ENCODE results near the gene RSAD1. TPM values are rescaled to one million over a fixed set of nuclear protein-coding genes. Genes with fewer than 3 reads are reported as not detected.

RSAD1 gene
- total RNA-seq, 2 donors from 2014 or later, result 26.6 to 35.8 TPM

DNA sequence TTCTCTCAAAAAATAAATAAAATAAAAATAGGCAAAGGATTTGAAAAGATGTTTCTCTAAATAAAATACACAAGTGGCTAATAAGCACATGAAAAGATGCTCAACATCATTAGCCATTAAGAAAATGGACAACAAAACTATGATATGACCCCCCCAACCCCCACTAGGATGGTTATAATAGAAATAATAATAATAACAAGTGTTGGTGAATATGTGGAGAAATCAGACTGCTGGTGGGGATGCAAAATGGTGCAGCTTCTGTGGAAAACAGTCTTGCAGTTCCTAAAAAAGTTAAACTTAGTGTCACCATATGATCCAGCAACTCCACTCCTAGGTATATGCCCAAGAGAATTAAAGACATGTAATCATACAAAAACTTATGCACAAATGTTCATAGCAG, 20.6 kb downstream of the RSAD1 start:
- H3K9me3 ChIP-seq (ENCODE audit: control insufficient read depth, low read length), result no peaks in the 10 kb centered on the region
- TF ChIP-seq, protein P1, sequence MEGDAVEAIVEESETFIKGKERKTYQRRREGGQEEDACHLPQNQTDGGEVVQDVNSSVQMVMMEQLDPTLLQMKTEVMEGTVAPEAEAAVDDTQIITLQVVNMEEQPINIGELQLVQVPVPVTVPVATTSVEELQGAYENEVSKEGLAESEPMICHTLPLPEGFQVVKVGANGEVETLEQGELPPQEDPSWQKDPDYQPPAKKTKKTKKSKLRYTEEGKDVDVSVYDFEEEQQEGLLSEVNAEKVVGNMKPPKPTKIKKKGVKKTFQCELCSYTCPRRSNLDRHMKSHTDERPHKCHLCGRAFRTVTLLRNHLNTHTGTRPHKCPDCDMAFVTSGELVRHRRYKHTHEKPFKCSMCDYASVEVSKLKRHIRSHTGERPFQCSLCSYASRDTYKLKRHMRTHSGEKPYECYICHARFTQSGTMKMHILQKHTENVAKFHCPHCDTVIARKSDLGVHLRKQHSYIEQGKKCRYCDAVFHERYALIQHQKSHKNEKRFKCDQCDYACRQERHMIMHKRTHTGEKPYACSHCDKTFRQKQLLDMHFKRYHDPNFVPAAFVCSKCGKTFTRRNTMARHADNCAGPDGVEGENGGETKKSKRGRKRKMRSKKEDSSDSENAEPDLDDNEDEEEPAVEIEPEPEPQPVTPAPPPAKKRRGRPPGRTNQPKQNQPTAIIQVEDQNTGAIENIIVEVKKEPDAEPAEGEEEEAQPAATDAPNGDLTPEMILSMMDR (conservative IDR thresholded peaks at IDR 0.05), result no peak
- no peaks in the 10 kb centered on the region for H3K27me3 ChIP-seq (ENCODE audit: control insufficient read depth, insufficient read depth, low read length, poor library complexity, severe bottlenecking)
- H3K4me3 Mint-ChIP-seq, result no peak overlapping the region
- H3K27ac ChIP-seq (ENCODE audit: low read depth, low read length), result no peak overlapping the region
- no peaks in the 10 kb centered on the region for H3K36me3 ChIP-seq (ENCODE audit: control insufficient read depth, insufficient read depth, low read length)
- H3K27me3 Mint-ChIP-seq (ENCODE audit: insufficient read depth), result peaks cover 4% of the 10 kb centered on the region
- H3K4me1 Mint-ChIP-seq, result peaks cover 5% of the 10 kb centered on the region
- H3K27ac Mint-ChIP-seq, result no peak overlapping the region
- H3K4me3 ChIP-seq (ENCODE audit: low read length), result no peak overlapping the region
- no peak overlapping the region for H3K9ac ChIP-seq (ENCODE audit: extremely low read depth, low read length, poor library complexity, severe bottlenecking)
- no peaks in the 10 kb centered on the region for H3K36me3 Mint-ChIP-seq (ENCODE audit: low read depth)
- DNase-seq, result no peak
- no peaks in the 10 kb centered on the region for H3K9me3 Mint-ChIP-seq
- H3K4me1 ChIP-seq (ENCODE audit: control insufficient read depth, insufficient read depth, low read length), result no peaks in the 10 kb centered on the region

DNA sequence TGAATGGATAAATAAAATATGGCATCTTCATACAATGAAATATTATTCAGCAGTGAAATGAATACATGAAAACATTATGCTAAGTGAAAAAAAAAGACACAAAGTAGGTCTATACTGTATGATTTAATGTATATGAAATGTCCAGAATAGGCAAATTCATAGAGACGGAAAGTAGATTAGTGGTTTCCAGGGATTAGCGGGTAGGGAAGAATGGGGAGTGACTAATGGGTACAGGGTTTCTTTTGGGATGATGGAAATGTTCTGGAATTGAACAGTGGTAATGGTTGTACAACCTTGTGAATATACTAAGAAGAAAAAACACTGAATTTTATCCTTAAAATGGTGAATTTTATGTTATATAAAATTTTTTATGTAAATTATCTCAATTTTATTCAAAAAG, 21.1 kb downstream of the RSAD1 start:
- H3K4me1 ChIP-seq (ENCODE audit: control insufficient read depth, insufficient read depth, low read length), result no peaks in the 10 kb centered on the region
- peaks cover 5% of the 10 kb centered on the region for H3K4me1 Mint-ChIP-seq
- no peak overlapping the region for H3K27ac Mint-ChIP-seq
- H3K27me3 ChIP-seq (ENCODE audit: control insufficient read depth, insufficient read depth, low read length, poor library complexity, severe bottlenecking), result peaks cover 3% of the 10 kb centered on the region
- H3K4me3 ChIP-seq (ENCODE audit: low read length), result no peak overlapping the region
- H3K36me3 ChIP-seq (ENCODE audit: control insufficient read depth, insufficient read depth, low read length), result no peaks in the 10 kb centered on the region
- DNase-seq, result no peak
- H3K9me3 ChIP-seq (ENCODE audit: control insufficient read depth, low read length), result no peaks in the 10 kb centered on the region
- peaks cover 5% of the 10 kb centered on the region for H3K27me3 Mint-ChIP-seq (ENCODE audit: insufficient read depth)
- TF ChIP-seq, protein P1 (conservative IDR thresholded peaks at IDR 0.05), result no peak
- H3K9ac ChIP-seq (ENCODE audit: extremely low read depth, low read length, poor library complexity, severe bottlenecking), result no peak overlapping the region
- H3K4me3 Mint-ChIP-seq, result no peak overlapping the region
- no peaks in the 10 kb centered on the region for H3K36me3 Mint-ChIP-seq (ENCODE audit: low read depth)
- no peaks in the 10 kb centered on the region for H3K9me3 Mint-ChIP-seq
- H3K27ac ChIP-seq (ENCODE audit: low read depth, low read length), result no peak overlapping the region
- 93% methylated on average over 2 of the region's 2 CpGs for WGBS, 2 experiments (ENCODE audit: insufficient coverage in 1 of 2, insufficient read length in 1 of 2)

GRCh38 chr17:50501054-50501453, 22.4 kb downstream of the RSAD1 start:
- Mint-ChIP-seq H3K9me3 (no peaks in the 10 kb centered on the region), H3K27me3 (ENCODE audit: insufficient read depth) (peaks cover 13% of the 10 kb centered on the region), H3K27ac (no peak overlapping the region), H3K4me3 (no peak overlapping the region), H3K36me3 (ENCODE audit: low read depth) (no peaks in the 10 kb centered on the region), H3K4me1 (peaks cover 5% of the 10 kb centered on the region)
- 61 to 69% methylated on average over 4 of the region's 5 CpGs for WGBS, 2 experiments (ENCODE audit: insufficient coverage in 1 of 2, insufficient read length in 1 of 2)
- Histone ChIP-seq H3K27me3 (ENCODE audit: control insufficient read depth, insufficient read depth, low read length, poor library complexity, severe bottlenecking) (peaks cover 8% of the 10 kb centered on the region), H3K4me1 (ENCODE audit: control insufficient read depth, insufficient read depth, low read length) (no peaks in the 10 kb centered on the region), H3K9ac (ENCODE audit: extremely low read depth, low read length, poor library complexity, severe bottlenecking) (no peak overlapping the region), H3K4me3 (ENCODE audit: low read length) (no peak overlapping the region), H3K36me3 (ENCODE audit: control insufficient read depth, insufficient read depth, low read length) (no peaks in the 10 kb centered on the region), H3K27ac (ENCODE audit: low read depth, low read length) (no peak overlapping the region), H3K9me3 (ENCODE audit: control insufficient read depth, low read length) (no peaks in the 10 kb centered on the region)
- DNase-seq, result peak; percentile 79
- TF ChIP-seq, protein P1 (conservative IDR thresholded peaks at IDR 0.05), result peak; percentile 78

Data from endodermal cell (in vitro differentiated cells).